Activated CD8-positive, alpha-beta memory T cell treated with anti-CD3 and anti-CD28 coated beads for 48 hours (primary cell): ENCODE measurements around the gene SYMPK.
"Not testable (repeated sequence)": the region's sequence is repeated elsewhere in the genome, so short reads cannot be mapped to it uniquely, and the experiment has no call there.

Experiments used
- DNase-seq, 3 experiments: peaks; one replicate each; pipeline ENCODE4 v3.0.0-alpha.2; 2020; ENCODE audit warnings: low read depth in 2 of 3, low spot score in 2 of 3

Gene SYMPK

GRCh38 chr19:45862564-45863334 lies at the start of gene SYMPK:
TSS of gene SYMPK (minus strand) at chr19:45863147. CDS start at chr19:45854495, 8,652 bp downstream.
- peak; percentile 90 to 98 (median 95) for DNase-seq

DNA sequence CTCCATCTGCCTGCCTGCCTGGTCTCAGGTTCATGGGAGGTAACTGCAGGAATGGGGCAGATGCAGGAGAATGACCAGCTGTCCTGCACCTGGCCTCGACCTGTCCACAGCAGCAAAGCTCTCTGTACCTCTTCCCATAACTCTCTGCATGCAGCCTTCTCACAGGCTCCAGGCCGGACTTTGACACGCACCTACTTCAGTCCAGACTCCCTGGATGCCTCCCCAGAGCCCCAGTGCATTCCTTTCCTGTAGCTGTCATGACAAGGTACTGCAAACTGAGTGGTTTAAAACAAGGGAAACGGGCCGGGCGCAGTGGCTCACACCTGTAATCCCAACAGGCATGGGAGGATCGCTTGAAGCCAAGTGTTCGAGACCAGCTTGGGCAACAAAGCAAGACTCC lies 48.3 kb upstream of the SYMPK start:
- DNase-seq = no peak

- no peak for DNase-seq
These were observed 46.0 kb upstream of the SYMPK start for GRCh38 chr19:45908956-45909355.

GRCh38 chr19:45906221-45906620 lies 43.3 kb upstream of the SYMPK start:
- no peak for DNase-seq

GRCh38 chr19:45905011-45905410 lies 42.1 kb upstream of the SYMPK start:
- DNase-seq = no peak

DNA sequence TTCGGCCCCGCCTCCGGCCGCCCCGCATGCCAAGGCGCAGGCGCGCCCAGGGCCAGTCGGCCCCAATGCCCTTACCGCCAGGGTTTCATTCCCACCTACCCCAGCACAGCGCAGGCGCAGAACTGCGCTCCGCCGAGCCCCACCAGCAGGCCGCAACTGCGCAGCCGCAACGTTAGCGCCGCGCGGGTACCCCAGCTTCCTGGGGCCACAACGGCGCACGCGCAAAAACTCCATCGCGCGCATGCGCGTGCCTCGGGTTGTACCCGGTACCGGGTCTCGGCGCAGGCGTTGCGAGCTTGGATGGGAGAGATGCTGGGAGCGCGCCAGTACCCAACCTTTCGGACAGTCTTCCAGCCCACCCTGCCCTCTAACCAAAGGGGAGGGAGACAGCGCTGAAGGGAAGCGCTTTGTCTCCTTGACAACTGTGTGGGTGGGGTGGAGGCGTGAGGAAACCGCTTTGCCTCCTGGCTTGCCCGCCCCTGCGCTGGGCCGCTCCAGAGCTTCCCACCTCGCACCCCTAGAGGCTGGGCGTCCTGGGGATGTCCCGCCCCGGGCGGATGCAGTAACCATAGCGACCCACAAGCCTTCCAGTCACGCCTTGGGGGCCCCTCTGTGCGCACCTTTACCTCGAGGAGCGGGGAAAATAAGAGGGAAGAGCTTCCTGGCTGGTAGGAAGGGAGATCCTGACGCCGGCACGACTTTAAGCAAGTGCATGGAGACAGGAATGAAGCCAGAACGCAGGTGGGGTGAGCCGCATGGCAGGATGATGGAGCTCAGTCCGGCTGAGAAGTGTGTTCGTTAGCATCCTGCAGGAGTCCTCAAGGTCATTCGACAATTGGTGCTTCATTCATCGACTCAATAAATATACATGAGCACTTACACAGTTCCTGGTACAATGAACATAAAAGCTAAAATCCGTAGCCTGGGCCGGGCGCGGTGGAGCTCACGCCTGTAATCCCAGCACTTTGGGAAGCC lies 40.0 kb upstream of the SYMPK start:
- peak; percentile 98 to 100 (median 100) for DNase-seq

GRCh38 chr19:45901912-45902650 lies 39.1 kb upstream of the SYMPK start, which contains the start of gene MYPOP:
TSS of gene MYPOP (minus strand) at chr19:45902613. CDS start at chr19:45901773, 840 bp downstream.
- no peak for DNase-seq

GRCh38 chr19:45901432-45901911 lies 38.5 kb upstream of the SYMPK start:
- no peak for DNase-seq

DNA sequence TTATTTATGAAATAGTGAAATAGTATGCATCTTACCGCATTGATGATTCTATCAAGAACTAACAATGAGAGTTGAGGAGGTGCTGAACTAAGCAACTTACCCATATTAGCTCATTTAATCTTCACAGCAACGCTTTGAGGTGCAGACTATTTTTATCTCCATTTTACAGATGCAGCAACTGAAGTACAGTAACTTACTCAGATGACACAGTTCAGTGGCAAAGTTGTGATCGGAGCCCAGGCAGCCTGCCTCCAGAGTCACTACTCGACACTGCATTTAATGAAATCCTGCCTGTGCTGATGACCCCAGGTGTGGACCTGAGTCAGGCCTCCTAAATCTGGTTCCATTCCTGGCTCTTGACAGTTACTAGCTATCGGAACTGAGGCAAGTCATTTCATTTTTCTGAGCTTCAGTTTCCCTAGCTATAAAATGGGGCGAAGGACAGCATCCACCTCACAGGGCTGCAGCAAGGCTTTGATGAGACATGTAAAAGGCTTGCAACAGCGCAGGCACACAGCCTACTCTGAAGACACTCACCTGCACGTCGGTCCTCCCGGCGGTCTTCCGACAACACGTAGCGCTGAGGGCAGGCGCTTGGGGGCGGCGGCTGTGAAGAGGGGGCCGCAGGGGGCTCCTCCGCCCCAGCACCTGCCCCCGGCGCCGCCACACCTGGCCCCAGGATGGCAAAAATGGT lies 37.9 kb upstream of the SYMPK start:
- DNase-seq = no peak

DNA sequence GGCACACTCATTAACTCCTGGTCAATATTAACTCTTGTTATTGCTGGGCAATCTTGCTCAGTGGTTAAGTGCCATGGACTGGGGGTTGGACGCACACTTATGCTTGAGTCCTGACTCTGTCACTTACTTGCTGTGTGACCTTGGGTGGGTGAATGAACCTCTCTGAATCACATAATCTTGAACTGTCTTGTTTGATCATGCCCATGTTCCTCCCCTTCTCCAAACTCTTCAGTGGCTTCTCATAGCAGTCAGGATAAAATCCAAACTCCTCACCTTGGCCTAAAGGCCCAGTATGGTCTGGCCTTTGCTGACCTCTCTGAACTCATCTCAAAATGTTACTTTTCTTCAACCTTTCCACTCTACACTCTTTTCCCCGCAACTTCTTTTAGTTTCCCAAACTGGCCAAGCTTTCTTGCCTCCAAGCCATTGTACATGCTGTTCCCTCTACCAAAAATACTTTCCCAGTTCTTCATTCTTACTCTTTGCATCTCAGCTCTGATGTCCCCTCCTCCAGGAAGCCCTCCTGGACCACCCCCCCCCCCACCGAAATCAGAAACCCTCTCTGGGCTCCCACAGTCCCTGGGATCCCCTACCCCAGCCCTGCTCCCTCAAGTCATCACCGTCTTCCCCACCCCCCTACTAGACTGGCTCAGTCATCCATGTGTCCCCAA lies 37.1 kb upstream of the SYMPK start:
- DNase-seq = no peak

- DNase-seq = no peak
These were observed 36.3 kb upstream of the SYMPK start for GRCh38 chr19:45899253-45899652.

GRCh38 chr19:45897261-45897812 lies 34.4 kb upstream of the SYMPK start:
- DNase-seq = no peak

DNA sequence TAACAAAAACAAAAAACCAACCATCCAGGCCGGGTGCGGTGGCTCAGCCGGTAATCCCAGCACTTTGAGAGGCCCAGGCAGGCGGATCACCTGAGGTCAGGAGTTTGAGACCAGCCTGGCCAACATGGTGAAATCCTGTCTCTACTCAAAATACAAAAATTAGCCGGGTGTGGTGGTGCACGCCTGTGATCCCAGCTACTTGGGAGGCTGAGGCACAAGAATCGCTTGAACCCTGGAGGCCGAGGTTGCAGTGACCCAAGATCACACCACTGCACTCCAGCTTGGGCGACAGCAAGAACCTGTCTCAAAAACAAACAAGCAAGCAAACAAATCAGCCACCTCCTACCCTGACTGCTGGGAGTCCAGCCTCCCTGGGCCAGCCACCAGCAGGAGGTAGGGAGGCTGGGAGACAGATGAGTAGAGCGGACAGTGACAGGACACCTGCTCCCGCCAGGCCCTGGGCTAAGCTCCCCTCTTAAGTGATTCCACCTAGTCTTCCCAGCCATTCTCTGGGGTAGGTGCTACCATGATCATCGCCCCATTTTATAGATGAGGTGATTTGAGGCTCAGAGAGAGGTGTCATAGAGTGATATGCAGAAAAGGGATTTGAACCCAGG lies 33.1 kb upstream of the SYMPK start:
- DNase-seq = not testable (repeated sequence)

DNA sequence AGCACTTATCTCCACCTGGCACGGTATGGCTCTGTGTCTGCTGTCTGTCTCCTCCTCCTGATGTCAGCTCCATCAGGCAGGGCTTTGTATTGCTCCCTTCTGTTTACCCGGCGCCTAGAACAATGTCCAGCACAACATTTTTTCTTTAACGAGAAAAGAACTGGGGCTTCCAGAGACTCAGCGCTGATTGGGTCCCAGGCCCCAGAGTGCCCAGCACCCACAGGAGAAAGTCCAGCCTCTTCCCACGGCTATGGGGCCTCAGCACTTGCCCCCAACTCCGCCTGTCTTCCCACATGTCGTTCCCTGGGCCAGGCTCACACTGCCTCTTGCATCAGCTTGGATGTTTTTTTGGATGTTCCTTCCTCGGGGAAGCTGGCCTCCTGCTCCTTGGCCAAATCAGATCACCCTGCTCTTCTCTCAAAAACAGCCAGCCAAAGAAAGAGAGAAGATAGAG lies 32.6 kb upstream of the SYMPK start:
- DNase-seq = no peak

DNA sequence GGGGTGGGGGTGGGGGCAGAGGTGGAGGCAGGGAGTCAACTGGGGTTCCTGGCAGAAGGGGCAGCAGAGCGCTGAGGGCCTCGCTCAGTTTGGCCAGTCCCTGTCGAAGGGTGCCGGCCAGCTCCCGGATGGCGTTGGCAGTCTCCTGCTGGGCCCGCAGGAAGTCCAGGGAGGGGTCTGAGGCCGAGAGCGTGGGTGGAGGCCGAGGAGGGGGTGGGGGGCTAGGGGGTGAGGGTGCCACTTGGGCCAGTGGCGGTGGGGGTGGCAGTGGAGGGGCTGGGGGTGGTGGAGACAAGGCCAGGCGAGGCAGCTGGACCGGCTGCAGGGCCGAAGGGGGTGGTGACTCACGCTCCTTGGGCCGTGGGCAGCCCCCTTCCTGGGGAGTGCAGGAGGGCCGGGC lies 27.9 kb upstream of the SYMPK start:
- DNase-seq = no peak

DNA sequence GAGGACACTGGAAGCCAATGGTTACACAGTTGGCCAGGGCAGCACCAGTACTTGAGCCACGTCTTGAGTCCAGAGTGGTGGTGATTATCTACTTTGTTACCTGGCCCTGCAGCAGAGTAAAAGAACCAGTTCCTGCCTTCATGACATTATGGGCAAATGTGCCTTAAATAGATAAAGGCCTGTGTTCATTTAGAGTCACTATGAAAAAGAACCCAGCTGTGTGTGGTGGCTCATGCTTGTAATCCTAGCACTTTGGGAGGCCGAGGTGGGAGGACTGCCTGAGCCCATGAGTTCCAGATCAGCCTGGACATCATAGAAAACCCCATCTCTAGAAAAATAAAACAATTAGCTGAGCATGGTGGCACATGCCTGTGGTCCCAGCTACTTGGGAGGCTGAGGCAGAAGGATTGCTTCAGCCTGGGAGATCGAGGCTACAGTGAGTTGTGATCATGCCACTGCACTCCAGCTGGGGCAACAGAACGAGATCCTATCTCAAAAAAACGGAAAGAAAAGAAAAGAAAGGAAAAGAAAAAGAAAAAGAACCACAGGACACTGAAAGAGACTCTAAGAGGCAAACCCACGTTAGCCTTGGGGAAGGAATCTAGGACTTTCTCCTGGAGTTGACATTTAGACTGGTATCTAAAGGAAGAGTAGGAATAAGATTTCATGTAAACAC lies 26.4 kb upstream of the SYMPK start:
- DNase-seq = no peak

DNA sequence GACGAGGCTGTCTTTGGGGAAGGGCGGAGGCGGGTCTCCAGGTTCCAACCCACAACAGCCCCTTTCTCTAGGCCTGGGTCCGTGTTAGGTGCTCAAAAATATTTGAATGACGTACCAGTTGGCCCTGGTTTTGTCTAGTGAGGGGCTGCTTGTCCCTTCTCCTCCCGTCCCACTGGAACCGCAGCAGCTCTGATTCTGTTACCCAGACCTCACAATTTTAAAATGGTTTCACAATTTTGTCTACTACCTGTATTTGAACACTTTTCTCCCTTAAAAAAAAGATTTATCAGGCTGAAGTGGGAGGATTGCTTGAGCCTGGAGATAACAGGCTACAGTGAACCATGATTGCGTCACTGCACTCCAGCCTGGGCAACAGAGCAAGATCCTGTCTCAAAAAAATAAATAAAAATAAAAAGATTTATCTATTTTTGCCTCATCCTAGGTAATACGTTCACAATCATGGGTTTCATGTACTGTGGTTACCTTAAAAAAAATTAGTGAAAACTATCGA lies 24.3 kb upstream of the SYMPK start:
- no peak for DNase-seq
